ENCODE measurements around the gene CDH23.

DNA sequence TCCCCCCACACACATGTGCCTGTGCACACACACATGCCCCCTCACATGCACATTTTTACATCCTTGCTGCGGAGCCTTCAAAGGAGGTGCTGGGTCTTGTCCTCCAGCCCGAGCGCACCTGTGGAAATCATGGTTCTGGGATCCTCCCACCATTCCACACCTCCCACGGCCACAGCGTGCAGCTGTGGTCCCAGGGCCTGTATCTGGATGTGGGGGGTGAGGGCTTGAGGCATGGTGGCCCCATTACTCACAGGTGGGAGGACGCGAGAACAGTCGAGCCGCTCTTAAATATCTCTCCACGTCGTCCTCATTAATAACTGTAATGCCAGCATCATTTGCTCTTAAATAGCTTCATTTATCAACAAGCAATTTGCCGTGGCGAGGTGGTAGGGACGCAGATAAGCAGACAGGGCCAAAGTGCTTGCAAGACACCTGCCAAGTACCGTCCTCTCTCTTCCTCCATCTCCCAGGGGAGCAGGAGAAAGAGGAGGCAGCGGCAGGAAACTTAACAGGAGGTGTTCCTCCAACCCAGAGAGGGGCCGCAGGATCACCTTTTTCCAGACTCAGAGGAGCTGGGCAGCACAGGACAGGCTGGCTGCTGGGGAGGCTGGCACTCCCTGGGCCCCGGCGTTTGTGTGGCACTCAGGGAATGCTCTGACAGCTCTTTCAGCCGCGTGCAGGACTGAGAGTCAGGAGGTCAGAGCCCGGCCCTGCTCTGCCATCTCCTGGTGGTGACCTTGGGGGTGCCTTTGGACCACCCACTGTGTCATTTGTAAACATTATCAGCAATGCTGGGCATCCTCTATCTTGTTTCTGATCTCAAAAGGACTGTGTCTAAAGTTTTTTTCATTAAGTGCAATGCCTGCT, 87.4 kb downstream of the CDH23 start:
- TF ChIP-seq, protein P1, sequence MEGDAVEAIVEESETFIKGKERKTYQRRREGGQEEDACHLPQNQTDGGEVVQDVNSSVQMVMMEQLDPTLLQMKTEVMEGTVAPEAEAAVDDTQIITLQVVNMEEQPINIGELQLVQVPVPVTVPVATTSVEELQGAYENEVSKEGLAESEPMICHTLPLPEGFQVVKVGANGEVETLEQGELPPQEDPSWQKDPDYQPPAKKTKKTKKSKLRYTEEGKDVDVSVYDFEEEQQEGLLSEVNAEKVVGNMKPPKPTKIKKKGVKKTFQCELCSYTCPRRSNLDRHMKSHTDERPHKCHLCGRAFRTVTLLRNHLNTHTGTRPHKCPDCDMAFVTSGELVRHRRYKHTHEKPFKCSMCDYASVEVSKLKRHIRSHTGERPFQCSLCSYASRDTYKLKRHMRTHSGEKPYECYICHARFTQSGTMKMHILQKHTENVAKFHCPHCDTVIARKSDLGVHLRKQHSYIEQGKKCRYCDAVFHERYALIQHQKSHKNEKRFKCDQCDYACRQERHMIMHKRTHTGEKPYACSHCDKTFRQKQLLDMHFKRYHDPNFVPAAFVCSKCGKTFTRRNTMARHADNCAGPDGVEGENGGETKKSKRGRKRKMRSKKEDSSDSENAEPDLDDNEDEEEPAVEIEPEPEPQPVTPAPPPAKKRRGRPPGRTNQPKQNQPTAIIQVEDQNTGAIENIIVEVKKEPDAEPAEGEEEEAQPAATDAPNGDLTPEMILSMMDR (IDR thresholded peaks at IDR 0.05): no peak
- TF ChIP-seq TFCP2L1 (CRISPR knock-in tag; IDR thresholded peaks at IDR 0.05) (no peak), RCOR1 (IDR thresholded peaks at IDR 0.05; ENCODE audit: low read depth, low read length) (no peak), GATA3 (IDR thresholded peaks at IDR 0.05; ENCODE audit: borderline replicate concordance) (no peak), POLR2A (IDR thresholded peaks at IDR 0.05; ENCODE audit: low read length) (no peak), CEBPB (IDR thresholded peaks at IDR 0.05) (no peak), MYC (IDR thresholded peaks at IDR 0.05; ENCODE audit: borderline replicate concordance, low read length) (no peak), MAFK (IDR thresholded peaks at IDR 0.05; ENCODE audit: partially characterized antibody) (no peak), EHMT2 (IDR thresholded peaks at IDR 0.05; ENCODE audit: low read depth) (no peak), EP300 (IDR thresholded peaks at IDR 0.05) (no peak), ZSCAN20 (CRISPR knock-in tag; IDR thresholded peaks at IDR 0.05) (no peak)
- TF ChIP-seq, protein P2, sequence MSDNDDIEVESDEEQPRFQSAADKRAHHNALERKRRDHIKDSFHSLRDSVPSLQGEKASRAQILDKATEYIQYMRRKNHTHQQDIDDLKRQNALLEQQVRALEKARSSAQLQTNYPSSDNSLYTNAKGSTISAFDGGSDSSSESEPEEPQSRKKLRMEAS (IDR thresholded peaks at IDR 0.05): no peak

All from A549 (cell line).